SU-DHL-6 (cell line): ENCODE data around the gene PDE6G.

Experiments used
- H2AFZ ChIP-seq: fragments of 200-600 bp; sonication (generic); 2 replicates; pipeline ENCODE4 v1.6.1; 2014; ENCODE audit warnings: low read depth, mild to moderate bottlenecking, moderate library complexity, mixed read lengths, antibody characterized with exemption, low read length; ENCODE audit not compliant: severe bottlenecking
- H3F3A ChIP-seq: fragments of 200-600 bp; shearing (Covaris generic); 2 replicates; pipeline ENCODE4 v1.6.0; 2016; ENCODE audit warnings: antibody characterized with exemption, mild to moderate bottlenecking; ENCODE audit not compliant: insufficient read depth
- H3K27ac ChIP-seq: fragments of 200-600 bp; sonication (generic); 2 replicates; pipeline ENCODE4 v1.5.1; 2016; ENCODE audit warnings: low read depth, mild to moderate bottlenecking, low read length, moderate library complexity, mixed read lengths
- H3K27me3 ChIP-seq: fragments of 200-600 bp; sonication (generic), shearing (Covaris generic); 2 replicates; pipeline ENCODE4 v1.6.0; 2014; ENCODE audit warnings: mild to moderate bottlenecking, low read length
- H3K36me3 ChIP-seq: fragments of 200-600 bp; sonication (generic); 2 replicates; pipeline ENCODE4 v1.6.1; 2014; ENCODE audit warnings: mild to moderate bottlenecking, low read length, mixed read lengths
- H3K4me2 ChIP-seq: fragments of 300-600, 200-600 bp; shearing (Covaris generic), sonication (generic); 2 replicates; pipeline ENCODE4 v1.6.0; 2014; ENCODE audit warnings: low read length, low read depth, mild to moderate bottlenecking; ENCODE audit not compliant: poor library complexity, severe bottlenecking
- H3K4me3 ChIP-seq: fragments of 200-600 bp; sonication (generic); 2 replicates; pipeline ENCODE4 v1.5.1; 2014; ENCODE audit warnings: antibody characterized with exemption, low read length, mild to moderate bottlenecking, mixed read lengths; ENCODE audit not compliant: insufficient read depth, poor library complexity, severe bottlenecking
- H3K79me2 ChIP-seq: fragments of 200-600 bp; sonication (generic); 2 replicates; pipeline ENCODE4 v1.6.1; 2014; ENCODE audit warnings: mild to moderate bottlenecking, low read length, moderate library complexity; ENCODE audit not compliant: insufficient read depth
- H3K9ac ChIP-seq: fragments of 200-600 bp; sonication (generic); 2 replicates; pipeline ENCODE4 v1.7.0; 2014; ENCODE audit warnings: mild to moderate bottlenecking, low read length
- H3K9me2 ChIP-seq: fragments of 200-600 bp; sonication (generic); replicated peaks from 2 replicates; pipeline ENCODE4 v1.6.1; 2014; ENCODE audit warnings: low read length; ENCODE audit not compliant: insufficient read depth
- H3K9me3 ChIP-seq: fragments of 200-600 bp; sonication (generic); 2 replicates; pipeline ENCODE4 v1.6.1; 2014; ENCODE audit warnings: low read length, mixed read lengths; ENCODE audit not compliant: insufficient read depth
- H4K20me1 ChIP-seq: fragments of 200-600 bp; sonication (generic); 2 replicates; pipeline ENCODE4 v1.6.1; 2014; ENCODE audit warnings: low read depth, mild to moderate bottlenecking, antibody characterized with exemption, low read length, moderate library complexity, mixed read lengths
- EZH2phosphoT487 ChIP-seq: fragments of 200-600 bp; sonication (generic), shearing (Covaris generic); conservative IDR thresholded peaks from 2 replicates; pipeline ENCODE4 v1.6.1; 2018; ENCODE audit warnings: mild to moderate bottlenecking, antibody characterized with exemption, low read length, moderate library complexity, mixed read lengths
- TF ChIP-seq, protein P1 (sequence below): fragments of 200-600 bp; sonication (generic); IDR thresholded peaks from one replicate; pipeline ENCODE4 v1.5.1; 2017; ENCODE audit warnings: antibody characterized with exemption, mild to moderate bottlenecking, low read length, moderate library complexity; ENCODE audit not compliant: insufficient read depth, poor library complexity, severe bottlenecking

The PDE6G gene

DNA sequence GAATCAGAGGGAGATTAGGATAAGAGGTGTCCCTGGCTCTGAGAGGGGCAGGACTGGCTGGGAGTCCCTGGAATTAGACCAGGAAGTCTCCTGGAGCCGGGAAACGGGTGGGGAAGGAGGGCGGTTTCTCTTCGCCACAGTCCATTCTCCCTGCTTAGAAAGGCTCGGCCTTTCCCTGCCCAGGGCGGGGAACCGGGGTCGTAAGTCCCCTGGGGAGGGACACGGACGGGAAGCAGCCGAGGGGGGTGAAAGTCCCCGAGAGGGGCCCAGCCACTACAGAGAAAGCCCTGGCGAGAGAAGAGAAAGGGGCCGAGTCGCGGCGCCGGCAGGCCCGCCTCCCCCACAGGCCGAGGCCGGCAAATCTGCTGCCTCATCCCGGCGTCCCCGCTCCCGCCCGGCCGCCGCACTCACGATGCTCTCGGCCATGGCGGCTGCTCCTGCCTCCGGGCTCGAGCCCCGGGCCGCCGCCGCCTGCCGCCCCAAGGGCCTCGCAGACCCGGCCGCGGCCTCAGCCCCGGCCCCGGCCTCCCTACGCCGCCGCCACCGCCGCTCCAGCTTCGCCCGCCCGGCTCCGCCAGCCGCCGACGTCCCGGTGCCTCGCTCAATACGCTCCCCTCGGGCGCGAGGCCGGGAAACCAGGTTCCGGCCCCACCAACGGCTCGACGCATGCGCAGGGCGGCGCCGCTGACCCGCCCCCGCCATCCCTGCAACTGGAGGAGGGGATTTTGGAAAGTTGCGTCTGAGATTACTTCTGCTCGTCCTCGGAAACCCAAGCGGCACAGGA, 19.6 kb downstream of the PDE6G start, which contains the start of the genes NPLOC4 and TSPAN10:
Gene NPLOC4, minus strand, starts transcription at position 608 of the 784 bp plus-strand sequence. Its CDS starts 182 bp downstream, at position 426.
Gene TSPAN10, plus strand, starts transcription at position 692 of the 784 bp plus-strand sequence. CDS start 5,217 bp downstream, outside the sequence.
- H3K36me3 ChIP-seq, result no peaks in the 10 kb centered on the region
- H3F3A ChIP-seq, result no peaks in the 10 kb centered on the region
- TF ChIP-seq, protein P1, sequence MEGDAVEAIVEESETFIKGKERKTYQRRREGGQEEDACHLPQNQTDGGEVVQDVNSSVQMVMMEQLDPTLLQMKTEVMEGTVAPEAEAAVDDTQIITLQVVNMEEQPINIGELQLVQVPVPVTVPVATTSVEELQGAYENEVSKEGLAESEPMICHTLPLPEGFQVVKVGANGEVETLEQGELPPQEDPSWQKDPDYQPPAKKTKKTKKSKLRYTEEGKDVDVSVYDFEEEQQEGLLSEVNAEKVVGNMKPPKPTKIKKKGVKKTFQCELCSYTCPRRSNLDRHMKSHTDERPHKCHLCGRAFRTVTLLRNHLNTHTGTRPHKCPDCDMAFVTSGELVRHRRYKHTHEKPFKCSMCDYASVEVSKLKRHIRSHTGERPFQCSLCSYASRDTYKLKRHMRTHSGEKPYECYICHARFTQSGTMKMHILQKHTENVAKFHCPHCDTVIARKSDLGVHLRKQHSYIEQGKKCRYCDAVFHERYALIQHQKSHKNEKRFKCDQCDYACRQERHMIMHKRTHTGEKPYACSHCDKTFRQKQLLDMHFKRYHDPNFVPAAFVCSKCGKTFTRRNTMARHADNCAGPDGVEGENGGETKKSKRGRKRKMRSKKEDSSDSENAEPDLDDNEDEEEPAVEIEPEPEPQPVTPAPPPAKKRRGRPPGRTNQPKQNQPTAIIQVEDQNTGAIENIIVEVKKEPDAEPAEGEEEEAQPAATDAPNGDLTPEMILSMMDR, result no peak
- TF ChIP-seq EZH2phosphoT487, result no peak
- H3K27me3 ChIP-seq, result no peaks in the 10 kb centered on the region
- H3K4me2 ChIP-seq, result peak within 1 kb of the TSS; percentile 93
- no peaks in the 10 kb centered on the region for H3K9me2 ChIP-seq
- H4K20me1 ChIP-seq, result no peaks in the 10 kb centered on the region; the same call in 1 of the 2 replicates
- peak within 1 kb of the TSS; percentile 95 for H2AFZ ChIP-seq
- H3K27ac ChIP-seq, result peak within 1 kb of the TSS; percentile 31; the same call in 1 of the 2 replicates
- peak within 1 kb of the TSS; percentile 86 for H3K4me3 ChIP-seq
- H3K9ac ChIP-seq, result peak within 1 kb of the TSS; percentile 96
- no peaks in the 10 kb centered on the region for H3K9me3 ChIP-seq
- H3K79me2 ChIP-seq, result peaks cover 50% of the 10 kb centered on the region

DNA sequence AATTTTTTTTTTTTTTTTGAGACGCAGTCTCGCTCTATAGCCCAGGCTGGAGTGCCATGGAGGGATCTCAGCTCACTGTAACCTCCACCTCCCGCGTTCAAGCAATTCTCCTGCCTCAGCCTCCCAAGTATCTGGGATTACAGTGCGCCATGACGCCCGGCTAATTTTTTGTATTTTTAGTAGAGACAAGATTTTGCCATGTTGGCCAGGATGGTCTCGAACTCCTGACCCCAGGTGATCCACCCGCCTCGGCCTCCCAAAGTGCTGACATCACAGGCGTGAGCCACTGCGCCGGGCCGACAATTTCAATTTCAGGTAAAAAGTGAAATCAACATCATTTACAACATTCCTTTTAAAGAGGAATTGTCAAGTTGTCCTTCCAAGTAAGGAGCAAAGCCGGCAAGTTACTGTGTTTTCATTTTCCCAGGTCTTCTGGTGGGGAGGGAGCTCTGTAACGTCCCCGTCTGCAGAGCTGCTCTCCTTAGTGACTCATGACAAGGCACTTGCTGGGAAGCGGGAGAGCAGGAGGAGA, 20.3 kb downstream of the PDE6G start:
- no peak overlapping the region for H2AFZ ChIP-seq
- no peaks in the 10 kb centered on the region; the same call in 1 of the 2 replicates for H4K20me1 ChIP-seq
- peaks cover 54% of the 10 kb centered on the region for H3K79me2 ChIP-seq

DNA sequence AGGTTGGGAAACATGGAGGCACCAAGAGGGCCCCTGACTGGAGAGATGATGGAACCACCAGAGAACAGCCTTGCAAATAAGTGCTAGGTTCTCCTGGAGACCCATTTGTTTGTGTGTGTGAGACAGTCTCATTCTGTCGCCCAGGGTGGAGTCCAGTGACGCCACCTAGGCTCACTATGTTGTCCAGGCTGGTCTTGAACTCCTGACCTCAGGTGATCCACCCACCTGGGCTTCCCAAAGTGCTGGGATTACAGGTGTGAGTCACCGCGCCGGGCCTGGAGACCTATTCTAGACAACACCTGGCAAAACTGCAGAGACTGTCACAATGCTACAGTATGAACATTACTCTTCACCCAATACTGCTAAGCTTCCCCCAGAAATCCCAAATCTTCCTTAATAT, 20.9 kb downstream of the PDE6G start:
- Histone ChIP-seq H3K9ac (peak overlapping the region; percentile 96), H3K4me3 (peak overlapping the region; percentile 86), H3K9me3 (no peaks in the 10 kb centered on the region), H3K27me3 (no peaks in the 10 kb centered on the region), H3K9me2 (no peaks in the 10 kb centered on the region), H3K36me3 (no peaks in the 10 kb centered on the region), H3K27ac (no peak overlapping the region), H3K79me2 (peaks cover 54% of the 10 kb centered on the region), H3F3A (no peaks in the 10 kb centered on the region), H4K20me1 (no peaks in the 10 kb centered on the region; the same call in 1 of the 2 replicates), H3K4me2 (peak overlapping the region; percentile 82), H2AFZ (no peak overlapping the region)
- TF ChIP-seq EZH2phosphoT487, result no peak
- TF ChIP-seq, protein P1, result no peak

More for the DNA sequence above, 20.3 kb downstream of the PDE6G start:
- TF ChIP-seq, protein P1, result no peak
- Histone ChIP-seq H3K4me3 (peak overlapping the region; percentile 86), H3K27me3 (no peaks in the 10 kb centered on the region), H3K9me3 (no peaks in the 10 kb centered on the region), H3K4me2 (peak overlapping the region; percentile 82), H3K27ac (0 out of 2 replicates have a peak overlapping the region, but pooled peaks have one; percentile 31), H3K9ac (peak overlapping the region; percentile 96), H3K36me3 (no peaks in the 10 kb centered on the region), H3F3A (no peaks in the 10 kb centered on the region), H3K9me2 (no peaks in the 10 kb centered on the region)
